Spinal cord (tissue), 10 donors: ENCODE measurements around the gene LHFPL4. TPM values are rescaled to one million over a fixed set of nuclear protein-coding genes. Genes with fewer than 3 reads are reported as not detected.
"Not testable (repeated sequence)": the region's sequence is repeated elsewhere in the genome, so short reads cannot be mapped to it uniquely, and the experiment has no call there.

ENCODE experiments used
- DNase-seq, 6 donors: peaks; one replicate each; pipeline versions ENCODE4 v3.0.0 to v3.0.0-alpha.2; 2013 to 2015; ENCODE audit warnings: low spot score in 6 of 6, low read depth in 4 of 6
- H3K27ac ChIP-seq: one replicate; pipeline ENCODE4 v1.5.1; 2013; ENCODE audit warnings: low read depth, low read length, control low read depth
- H3K27me3 ChIP-seq: one replicate; pipeline ENCODE4 v1.6.1; 2013; ENCODE audit warnings: low read length; ENCODE audit not compliant: control insufficient read depth, insufficient read depth
- H3K36me3 ChIP-seq: one replicate; pipeline ENCODE4 v1.6.1; 2013; ENCODE audit warnings: low read length; ENCODE audit not compliant: control insufficient read depth, insufficient read depth
- H3K4me1 ChIP-seq: one replicate; pipeline ENCODE4 v1.6.1; 2013; ENCODE audit warnings: low read length; ENCODE audit not compliant: control insufficient read depth, insufficient read depth
- H3K4me3 ChIP-seq: one replicate; pipeline ENCODE4 v1.5.1; 2013; ENCODE audit warnings: low read depth, low read length, control low read depth
- H3K9me3 ChIP-seq: one replicate; pipeline ENCODE4 v1.6.1; 2013; ENCODE audit warnings: low read length; ENCODE audit not compliant: control insufficient read depth, insufficient read depth
- WGBS: methylation state at CpG from one replicate; pipeline ENCODE4 v1.1.5; 2013; ENCODE audit warnings: missing lambda C conversion rate; ENCODE audit not compliant: insufficient coverage; 5-methylcytosine and 5-hydroxymethylcytosine counted together
- polyA plus RNA-seq, 2 donors: library from polyadenylated mRNA; unstranded; fragments of 120-200 nt; gene quantifications; one replicate each; pipeline ENCODE4 v1.2.1, GENCODE V29; 2013; ENCODE audit not compliant: insufficient read length in 2 of 2
- total RNA-seq, 2 donors: library from RNA; depleted of rRNA in 1 of 2; stranded (reverse); fragments of 120-200 nt in 1 of 2; fragments of >200 nt in 1 of 2; gene quantifications; one replicate each; pipeline versions ENCODE4 v1.2.3 to v1.2.4, GENCODE V29; 2013 to 2014
- donor health status: healthy.

The LHFPL4 gene
- total and polyA plus RNA-seq, 4 donors = 6.1 to 37.4 (median 23.9) TPM

GRCh38 chr3:9583371-9583770 lies 29.7 kb upstream of the LHFPL4 start:
- peaks cover 2% of the 10 kb centered on the region for H3K4me1 ChIP-seq
- DNase-seq = no peak
- H3K36me3 ChIP-seq = no peaks in the 10 kb centered on the region
- 100% methylated on average over 2 of the region's 3 CpGs for WGBS
- H3K9me3 ChIP-seq = no peaks in the 10 kb centered on the region
- H3K27me3 ChIP-seq = no peaks in the 10 kb centered on the region
- no peak overlapping the region for H3K4me3 ChIP-seq
- no peak overlapping the region for H3K27ac ChIP-seq

GRCh38 chr3:9582332-9582731 lies 28.7 kb upstream of the LHFPL4 start:
- Histone ChIP-seq H3K27ac (no peak overlapping the region), H3K4me1 (peaks cover 2% of the 10 kb centered on the region), H3K36me3 (no peaks in the 10 kb centered on the region), H3K27me3 (no peaks in the 10 kb centered on the region), H3K4me3 (no peak overlapping the region), H3K9me3 (no peaks in the 10 kb centered on the region)
- 54% methylated on average over 3 of the region's 3 CpGs for WGBS
- peak in 1 of 6 donors; percentile 34 for DNase-seq

GRCh38 chr3:9581742-9582141 lies 28.1 kb upstream of the LHFPL4 start:
- no peaks in the 10 kb centered on the region for H3K36me3 ChIP-seq
- no peaks in the 10 kb centered on the region for H3K9me3 ChIP-seq
- WGBS = 53% methylated on average over 2 of the region's 2 CpGs
- no peak overlapping the region for H3K4me3 ChIP-seq
- DNase-seq = no peak
- no peaks in the 10 kb centered on the region for H3K27me3 ChIP-seq
- H3K27ac ChIP-seq = no peak overlapping the region
- peaks cover 2% of the 10 kb centered on the region for H3K4me1 ChIP-seq

- Histone ChIP-seq H3K9me3 (peaks cover 9% of the 10 kb centered on the region), H3K27me3 (peaks cover 4% of the 10 kb centered on the region), H3K36me3 (no peaks in the 10 kb centered on the region), H3K27ac (no peak overlapping the region), H3K4me3 (no peak overlapping the region), H3K4me1 (no peaks in the 10 kb centered on the region)
- DNase-seq = no peak
- 78% methylated on average over 1 of the region's 1 CpG for WGBS
Observed at GRCh38 chr3:9569054-9569453, 15.4 kb upstream of the LHFPL4 start.

GRCh38 chr3:9565316-9565715 lies 11.7 kb upstream of the LHFPL4 start:
- Histone ChIP-seq H3K27me3 (no peaks in the 10 kb centered on the region), H3K4me1 (no peaks in the 10 kb centered on the region), H3K4me3 (no peak overlapping the region), H3K9me3 (peaks cover 9% of the 10 kb centered on the region), H3K27ac (no peak overlapping the region), H3K36me3 (no peaks in the 10 kb centered on the region)
- WGBS = no CpG with 5 or more reads among the region's 2 CpGs
- no peak for DNase-seq

GRCh38 chr3:9563851-9564250 lies 10.2 kb upstream of the LHFPL4 start:
- no peak for DNase-seq
- H3K9me3 ChIP-seq = peaks cover 9% of the 10 kb centered on the region
- WGBS = 72% methylated on average over 5 of the region's 5 CpGs
- H3K36me3 ChIP-seq = no peaks in the 10 kb centered on the region
- H3K27me3 ChIP-seq = no peaks in the 10 kb centered on the region
- H3K4me1 ChIP-seq = no peaks in the 10 kb centered on the region
- H3K27ac ChIP-seq = no peak overlapping the region
- H3K4me3 ChIP-seq = no peak overlapping the region

- H3K9me3 ChIP-seq, H3K27me3 ChIP-seq, DNase-seq, H3K4me3 ChIP-seq, H3K4me1 ChIP-seq, H3K36me3 ChIP-seq, H3K27ac ChIP-seq: not testable (repeated sequence)
- WGBS = 97% methylated on average over 10 of the region's 24 CpGs
Observed at GRCh38 chr3:9560056-9560455, 6.4 kb upstream of the LHFPL4 start.

GRCh38 chr3:9553948-9554513 lies 409 bp upstream of the LHFPL4 start:
- WGBS = 8% methylated on average over 2 of the region's 12 CpGs
- Histone ChIP-seq H3K27me3 (peaks cover 11% of the 10 kb centered on the region), H3K4me1 (peaks cover 15% of the 10 kb centered on the region), H3K27ac (no peak overlapping the region), H3K4me3 (peak overlapping the region; percentile 36), H3K9me3 (no peaks in the 10 kb centered on the region), H3K36me3 (no peaks in the 10 kb centered on the region)
- peak in 1 of 6 donors; percentile 6 for DNase-seq

- peak in 4 of 6 donors; percentile 9 to 62 (median 39) for DNase-seq
- H3K4me1 ChIP-seq = peaks cover 15% of the 10 kb centered on the region
- peaks cover 3% of the 10 kb centered on the region for H3K36me3 ChIP-seq
- peak overlapping the region; percentile 29 for H3K4me3 ChIP-seq
- H3K27ac ChIP-seq = no peak overlapping the region
- WGBS = 1% methylated on average over 57 of the region's 57 CpGs
- peaks cover 11% of the 10 kb centered on the region for H3K27me3 ChIP-seq
- no peaks in the 10 kb centered on the region for H3K9me3 ChIP-seq
Observed at GRCh38 chr3:9552252-9552999, 1.2 kb downstream of the LHFPL4 start.

GRCh38 chr3:9550999-9551398 lies 2.6 kb downstream of the LHFPL4 start:
- WGBS = 100% methylated on average over 1 of the region's 1 CpG
- H3K9me3 ChIP-seq = no peaks in the 10 kb centered on the region
- H3K27me3 ChIP-seq = peaks cover 11% of the 10 kb centered on the region
- no peak overlapping the region for H3K27ac ChIP-seq
- peaks cover 3% of the 10 kb centered on the region for H3K36me3 ChIP-seq
- no peak overlapping the region for H3K4me3 ChIP-seq
- DNase-seq = no peak
- peaks cover 15% of the 10 kb centered on the region for H3K4me1 ChIP-seq
